Thyroid gland (tissue), 4 donors: Measurements from ENCODE around the gene SMURF1. TPM values are rescaled to one million over a fixed set of nuclear protein-coding genes. Genes with fewer than 3 reads are reported as not detected.
A peak's percentile ranks its signal among the peaks of the same experiment; 100 is the strongest.

ENCODE experiments used
- DNase-seq, 2 donors: peaks; one replicate each; pipeline ENCODE4 v3.0.0-alpha.2; 2019
- H3K27ac ChIP-seq, 3 donors: fragments of 200-600 bp; sonication (generic); 1 replicate in 2 of 3; 2 replicates in 1 of 3; pipeline ENCODE4 v1.5.1; 2016 to 2019; ENCODE audit warnings: mild to moderate bottlenecking in 1 of 3, moderate library complexity in 1 of 3
- H3K27me3 ChIP-seq: fragments of 200-600 bp; sonication (generic); one replicate; pipeline ENCODE4 v1.5.1; 2019
- H3K36me3 ChIP-seq, 2 donors: fragments of 200-600 bp; sonication (generic); one replicate each; pipeline ENCODE4 v1.5.1; 2016 to 2019
- H3K4me1 ChIP-seq, 2 donors: fragments of 200-600 bp; sonication (generic); one replicate each; pipeline ENCODE4 v1.5.1; 2017 to 2019
- H3K4me3 ChIP-seq, 3 donors: fragments of 200-600 bp; sonication (generic); replicated peaks in 1 of 3; 1 replicate in 2 of 3; 2 replicates in 1 of 3; pipeline ENCODE4 v1.5.1; 2016; ENCODE audit warnings: mild to moderate bottlenecking in 1 of 3
- H3K9me3 ChIP-seq: fragments of 200-600 bp; sonication (generic); one replicate; pipeline ENCODE4 v1.5.1; 2017
- CTCF ChIP-seq, 6 experiments: fragments of 200-600 bp in 3 of 6; fragments of 450-650 bp in 3 of 6; sonication (generic) in 3 of 6; IDR thresholded peaks; one replicate each; pipeline ENCODE4 v1.5.1; 2016 to 2019; ENCODE audit warnings: antibody characterized with exemption in 6 of 6, mild to moderate bottlenecking in 2 of 6, inconsistent platforms in 1 of 6, moderate library complexity in 1 of 6
- POLR2A ChIP-seq, 2 donors: fragments of 450-650 bp; IDR thresholded peaks; one replicate each; pipeline ENCODE4 v1.6.1; 2017; ENCODE audit warnings: antibody characterized with exemption in 2 of 2, mild to moderate bottlenecking in 2 of 2, moderate library complexity in 1 of 2
- WGBS, 2 donors: methylation state at CpG; one replicate each; pipeline ENCODE4 v1.1.5; 2017; 5-methylcytosine and 5-hydroxymethylcytosine counted together
- intact Hi-C: fragments of 100-400 bp; cut with DNase I; formaldehyde crosslinking; loops from one replicate; pipeline ENCODE4 v1.15.1; 2023
- total RNA-seq, 4 donors: library from RNA; depleted of rRNA; stranded (reverse); fragments of >200 nt; gene quantifications; one replicate each; pipeline ENCODE4 v1.2.3, GENCODE V29; 2016

Gene SMURF1
- total RNA-seq, 4 donors from 2014 or later, result 13.9 to 20.6 (median 16.7) TPM

GRCh38 chr7:99126921-99127553 lies 16.9 kb downstream of the SMURF1 start:
- WGBS, 2 donors, result 83 to 88% methylated on average over 14 of the region's 14 CpGs
- no peak for DNase-seq
- Histone ChIP-seq H3K4me1 (peaks cover 27 to 28% of the 10 kb centered on the region in 2 donors), H3K9me3 (no peaks in the 10 kb centered on the region), H3K4me3 (no peak overlapping the region), H3K27me3 (no peaks in the 10 kb centered on the region), H3K36me3 (no peaks in the 10 kb centered on the region), H3K27ac (no peak overlapping the region)
- intact Hi-C loops, result no loop called here
- TF ChIP-seq CTCF (IDR thresholded peaks at IDR 0.05), result no peak
- no peak for TF ChIP-seq POLR2A (IDR thresholded peaks at IDR 0.05)

GRCh38 chr7:99125505-99125865 lies 18.4 kb downstream of the SMURF1 start:
- H3K27ac ChIP-seq, result no peak overlapping the region
- H3K36me3 ChIP-seq, result no peaks in the 10 kb centered on the region
- H3K9me3 ChIP-seq, result no peaks in the 10 kb centered on the region
- no peak overlapping the region for H3K4me3 ChIP-seq
- no peak for TF ChIP-seq CTCF (IDR thresholded peaks at IDR 0.05)
- TF ChIP-seq POLR2A (IDR thresholded peaks at IDR 0.05), result no peak
- intact Hi-C loops, result no loop called here
- H3K27me3 ChIP-seq, result no peaks in the 10 kb centered on the region
- DNase-seq, result no peak
- peaks cover 27 to 28% of the 10 kb centered on the region in 2 donors for H3K4me1 ChIP-seq
- WGBS, 2 donors, result 95 to 99% methylated on average over 4 of the region's 4 CpGs

- H3K4me3 ChIP-seq, result no peak overlapping the region
These were observed 19.0 kb downstream of the SMURF1 start for GRCh38 chr7:99124751-99125504.

GRCh38 chr7:99124236-99124635 lies 19.7 kb downstream of the SMURF1 start:
- Histone ChIP-seq H3K9me3 (no peaks in the 10 kb centered on the region), H3K4me3 (no peak overlapping the region), H3K27ac (peak overlapping the region in 1 of 3 donors; percentile 15), H3K27me3 (no peaks in the 10 kb centered on the region), H3K4me1 (peaks cover 27 to 28% of the 10 kb centered on the region in 2 donors), H3K36me3 (no peaks in the 10 kb centered on the region)
- intact Hi-C loops, result no loop called here
- peak in 1 of 2 donors; percentile 28 for DNase-seq
- TF ChIP-seq CTCF (IDR thresholded peaks at IDR 0.05) (no peak), POLR2A (IDR thresholded peaks at IDR 0.05) (no peak)
- WGBS, 2 donors, result 50 to 73% methylated on average over 4 of the region's 4 CpGs

More at GRCh38 chr7:99124751-99125504, 19.0 kb downstream of the SMURF1 start:
- no peaks in the 10 kb centered on the region for H3K9me3 ChIP-seq
- 97 to 99% methylated on average over 3 of the region's 3 CpGs for WGBS, 2 donors
- H3K27me3 ChIP-seq, result no peaks in the 10 kb centered on the region
- H3K36me3 ChIP-seq, result no peaks in the 10 kb centered on the region
- intact Hi-C loops, result no loop called here
- no peak overlapping the region for H3K27ac ChIP-seq
- peaks cover 27 to 28% of the 10 kb centered on the region in 2 donors for H3K4me1 ChIP-seq
- DNase-seq, result no peak
- TF ChIP-seq CTCF (IDR thresholded peaks at IDR 0.05), result no peak
- TF ChIP-seq POLR2A (IDR thresholded peaks at IDR 0.05), result no peak

- Histone ChIP-seq H3K9me3 (no peaks in the 10 kb centered on the region), H3K4me3 (no peak overlapping the region), H3K27me3 (no peaks in the 10 kb centered on the region), H3K4me1 (peaks cover 21 to 22% of the 10 kb centered on the region in 2 donors), H3K36me3 (no peaks in the 10 kb centered on the region), H3K27ac (peak overlapping the region in 1 of 3 donors; percentile 15)
- no peak for TF ChIP-seq POLR2A (IDR thresholded peaks at IDR 0.05)
- TF ChIP-seq CTCF (IDR thresholded peaks at IDR 0.05), result no peak
- intact Hi-C loops, result no loop called here
- DNase-seq, result no peak
- 52 to 76% methylated on average over 1 of the region's 1 CpG for WGBS, 2 donors
These were observed 20.3 kb downstream of the SMURF1 start for GRCh38 chr7:99123571-99124033.
